Sigmoid colon (tissue), 7 donors: ENCODE results near the gene JAM3. TPM values are rescaled to one million over a fixed set of nuclear protein-coding genes. Genes with fewer than 3 reads are reported as not detected.

Experiments used
- DNase-seq: peaks from one replicate; pipeline ENCODE4 v3.0.0-alpha.2; 2019
- H3K27ac ChIP-seq, 4 donors: fragments of 200-600 bp; sonication (generic); one replicate each; pipeline ENCODE4 v1.5.1; 2016 to 2019; ENCODE audit warnings: mild to moderate bottlenecking in 1 of 4
- H3K27me3 ChIP-seq, 3 donors: fragments of 200-600 bp; sonication (generic); one replicate each; pipeline ENCODE4 v1.5.1; 2019; ENCODE audit warnings: mild to moderate bottlenecking in 1 of 3
- H3K36me3 ChIP-seq, 4 donors: fragments of 200-600 bp; sonication (generic); one replicate each; pipeline ENCODE4 v1.5.1; 2016 to 2019
- H3K4me1 ChIP-seq, 4 donors: fragments of 200-600 bp; sonication (generic); one replicate each; pipeline ENCODE4 v1.5.1; 2017 to 2019
- H3K4me3 ChIP-seq, 4 donors: fragments of 200-600 bp; sonication (generic); one replicate each; pipeline ENCODE4 v1.5.1; 2017 to 2019; ENCODE audit warnings: mild to moderate bottlenecking in 2 of 4, moderate library complexity in 1 of 4
- H3K9me3 ChIP-seq, 4 donors: fragments of 200-600 bp in 3 of 4; sonication (generic) in 3 of 4; one replicate each; pipeline versions ENCODE4 v1.5.1 to v1.6.1; 2013 to 2019
- EP300 ChIP-seq, 4 donors: sonication (generic); formaldehyde crosslinking; IDR thresholded peaks; one replicate each; pipeline ENCODE4 v1.6.1; 2017; ENCODE audit warnings: antibody characterized with exemption in 4 of 4
- POLR2A ChIP-seq, 2 donors: fragments of 450-650 bp; IDR thresholded peaks; one replicate each; pipeline ENCODE4 v1.6.1; 2016; ENCODE audit warnings: antibody characterized with exemption in 2 of 2, mild to moderate bottlenecking in 2 of 2, moderate library complexity in 2 of 2
- POLR2AphosphoS5 ChIP-seq, 4 donors: sonication (generic); formaldehyde crosslinking; IDR thresholded peaks; one replicate each; pipeline ENCODE4 v1.6.1; 2017; ENCODE audit warnings: antibody characterized with exemption in 4 of 4
- WGBS, 2 donors: extraction: QIAGEN DNeasy Blood & Tissue Kit; methylation state at CpG; one replicate each; pipeline ENCODE4 v1.1.7; 2013; 5-methylcytosine and 5-hydroxymethylcytosine counted together
- intact Hi-C: fragments of 100-400 bp; cut with DNase I; formaldehyde crosslinking; loops from one replicate; pipeline ENCODE4 v1.15.1; 2023
- polyA plus RNA-seq, 3 donors: library from polyadenylated mRNA; stranded (reverse); fragments of 200-250 nt; gene quantifications; one replicate each; pipeline ENCODE4 v1.2.3, GENCODE V29; 2013
- total RNA-seq, 4 donors: library from RNA; depleted of rRNA; stranded (reverse); fragments of >200 nt; gene quantifications; one replicate each; pipeline ENCODE4 v1.1.0, GENCODE V29; 2016
- TF ChIP-seq, protein P1 (sequence below), 4 experiments: fragments of 450-650 bp in 3 of 4; fragments of 200-600 bp in 1 of 4; IDR thresholded peaks; one replicate each; pipeline ENCODE4 v1.5.1; 2016 to 2019; ENCODE audit warnings: antibody characterized with exemption in 4 of 4, mild to moderate bottlenecking in 3 of 4, moderate library complexity in 2 of 4
- donor health status: healthy with polysubstance abuse.
- donor health status: Bipolar disorder and iron deficiency.
- donor health status: healthy.

Gene JAM3
- total and polyA plus RNA-seq, 7 donors: 0.69 to 125 (median 69.4) TPM

DNA sequence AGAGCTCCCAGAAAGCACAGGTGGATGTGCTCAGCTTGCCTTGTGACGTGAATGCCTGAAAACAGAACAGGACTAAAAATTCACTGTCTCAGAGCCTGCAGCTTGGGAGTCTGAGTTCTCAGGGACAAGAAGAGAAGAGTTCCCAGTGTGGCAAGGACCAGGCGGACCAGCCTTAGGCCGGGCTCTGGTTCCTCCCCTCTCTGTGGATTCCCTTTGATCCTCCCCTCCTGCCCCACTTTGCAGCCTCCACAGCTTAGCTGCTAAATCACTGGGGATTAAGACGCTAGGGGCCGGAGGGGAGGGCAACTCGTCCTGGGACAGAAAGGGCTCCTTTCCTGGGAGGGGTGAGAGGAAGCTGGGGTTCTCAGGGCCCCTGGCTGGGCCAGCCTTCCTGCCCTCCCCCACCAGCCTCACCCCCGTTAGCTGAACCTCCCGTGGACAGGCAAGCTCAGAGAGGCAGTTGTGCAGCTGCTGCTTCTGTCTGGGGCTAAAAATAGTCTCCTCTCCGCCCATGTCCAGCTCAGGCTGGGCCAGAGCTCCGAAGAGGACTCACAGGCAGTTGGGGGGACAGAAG lies 29.9 kb upstream of the JAM3 start:
- Histone ChIP-seq H3K27ac (peak overlapping the region; percentile 92 to 98 (median 93)), H3K4me1 (peaks cover 2 to 89% (median 83%) of the 10 kb centered on the region in 4 donors), H3K36me3 (no peaks in the 10 kb centered on the region), H3K4me3 (peak overlapping the region in 1 of 4 donors; percentile 20), H3K27me3 (no peaks in the 10 kb centered on the region), H3K9me3 (no peaks in the 10 kb centered on the region)
- peak; percentile 81 for DNase-seq
- 68 to 75% methylated on average over 10 of the region's 10 CpGs for WGBS, 2 donors
- intact Hi-C loops: no loop called here
- TF ChIP-seq POLR2AphosphoS5 (IDR thresholded peaks at IDR 0.05) (no peak), POLR2A (IDR thresholded peaks at IDR 0.05) (no peak), EP300 (IDR thresholded peaks at IDR 0.05) (no peak)
- TF ChIP-seq, protein P1, sequence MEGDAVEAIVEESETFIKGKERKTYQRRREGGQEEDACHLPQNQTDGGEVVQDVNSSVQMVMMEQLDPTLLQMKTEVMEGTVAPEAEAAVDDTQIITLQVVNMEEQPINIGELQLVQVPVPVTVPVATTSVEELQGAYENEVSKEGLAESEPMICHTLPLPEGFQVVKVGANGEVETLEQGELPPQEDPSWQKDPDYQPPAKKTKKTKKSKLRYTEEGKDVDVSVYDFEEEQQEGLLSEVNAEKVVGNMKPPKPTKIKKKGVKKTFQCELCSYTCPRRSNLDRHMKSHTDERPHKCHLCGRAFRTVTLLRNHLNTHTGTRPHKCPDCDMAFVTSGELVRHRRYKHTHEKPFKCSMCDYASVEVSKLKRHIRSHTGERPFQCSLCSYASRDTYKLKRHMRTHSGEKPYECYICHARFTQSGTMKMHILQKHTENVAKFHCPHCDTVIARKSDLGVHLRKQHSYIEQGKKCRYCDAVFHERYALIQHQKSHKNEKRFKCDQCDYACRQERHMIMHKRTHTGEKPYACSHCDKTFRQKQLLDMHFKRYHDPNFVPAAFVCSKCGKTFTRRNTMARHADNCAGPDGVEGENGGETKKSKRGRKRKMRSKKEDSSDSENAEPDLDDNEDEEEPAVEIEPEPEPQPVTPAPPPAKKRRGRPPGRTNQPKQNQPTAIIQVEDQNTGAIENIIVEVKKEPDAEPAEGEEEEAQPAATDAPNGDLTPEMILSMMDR (IDR thresholded peaks at IDR 0.05): no peak

- Histone ChIP-seq H3K27me3 (no peaks in the 10 kb centered on the region), H3K4me1 (peaks cover 2 to 82% (median 75%) of the 10 kb centered on the region in 4 donors), H3K27ac (peak overlapping the region; percentile 92 to 98 (median 93)), H3K9me3 (no peaks in the 10 kb centered on the region), H3K36me3 (no peaks in the 10 kb centered on the region), H3K4me3 (no peak overlapping the region)
- no peak for DNase-seq
- TF ChIP-seq POLR2AphosphoS5 (IDR thresholded peaks at IDR 0.05) (peak in 1 of 4 donors; percentile 12), POLR2A (IDR thresholded peaks at IDR 0.05) (no peak)
- TF ChIP-seq, protein P1 (IDR thresholded peaks at IDR 0.05): no peak
- intact Hi-C loops: loop anchor here (2.0 kb wide), 1 partner anchor 83 kb away; the partner anchor contains the start of gene IGSF9B
- WGBS, 2 donors: 90% methylated on average over 18 of the region's 18 CpGs
These were observed 29.0 kb upstream of the JAM3 start for GRCh38 chr11:134039726-134040385.

GRCh38 chr11:134040386-134041302 lies 28.2 kb upstream of the JAM3 start:
- intact Hi-C loops: loop anchor here (2.0 kb wide), 1 partner anchor 84 kb away; the partner anchor contains the start of gene IGSF9B
- H3K27ac ChIP-seq: peak overlapping the region; percentile 92 to 98 (median 93)
- peak; percentile 86 for DNase-seq
- no peaks in the 10 kb centered on the region for H3K9me3 ChIP-seq
- no peaks in the 10 kb centered on the region for H3K27me3 ChIP-seq
- TF ChIP-seq, protein P1 (IDR thresholded peaks at IDR 0.05): no peak
- TF ChIP-seq POLR2AphosphoS5 (IDR thresholded peaks at IDR 0.05): peak in 3 of 4 donors; percentile 30 to 56 (median 43)
- TF ChIP-seq POLR2A (IDR thresholded peaks at IDR 0.05): no peak
- TF ChIP-seq EP300 (IDR thresholded peaks at IDR 0.05): peak in 1 of 4 donors; percentile 61
- H3K4me1 ChIP-seq: peaks cover 2 to 82% (median 75%) of the 10 kb centered on the region in 4 donors
- no peak overlapping the region for H3K4me3 ChIP-seq
- H3K36me3 ChIP-seq: no peaks in the 10 kb centered on the region
- 77 to 78% methylated on average over 20 of the region's 20 CpGs for WGBS, 2 donors

- Histone ChIP-seq H3K27ac (peak overlapping the region; percentile 92 to 98 (median 93)), H3K27me3 (no peaks in the 10 kb centered on the region), H3K4me3 (no peak overlapping the region), H3K36me3 (no peaks in the 10 kb centered on the region), H3K4me1 (peaks cover 2 to 82% (median 73%) of the 10 kb centered on the region in 4 donors), H3K9me3 (no peaks in the 10 kb centered on the region)
- WGBS, 2 donors: 77 to 80% methylated on average over 8 of the region's 8 CpGs
- TF ChIP-seq, protein P1 (IDR thresholded peaks at IDR 0.05): no peak
- peak in 1 of 4 donors; percentile 4 for TF ChIP-seq POLR2AphosphoS5 (IDR thresholded peaks at IDR 0.05)
- DNase-seq: no peak
- intact Hi-C loops: loop anchor here (2.0 kb wide), 1 partner anchor 85 kb away; the partner anchor contains the start of gene IGSF9B
These were observed 27.5 kb upstream of the JAM3 start for GRCh38 chr11:134041349-134041748.
